RPMI7951 (cell line): ENCODE measurements around the gene CCDC185. TPM values are rescaled to one million over a fixed set of nuclear protein-coding genes. Genes with fewer than 3 reads are reported as not detected.

Source experiments
- DNase-seq: peaks from one replicate; pipeline ENCODE4 v3.0.0-alpha.2; 2012; ENCODE audit warnings: low read depth
- total RNA-seq: library from RNA; depleted of rRNA; stranded (reverse); fragments of >200 nt; shearing (Covaris generic); gene quantifications from 2 replicates; pipeline ENCODE4 v1.2.3, GENCODE V29; 2014; rRNA removed

CCDC185 gene
- not detected in 2 replicates for total RNA-seq

GRCh38 chr1:223393275-223394214 lies at the start of gene CCDC185:
CCDC185 (plus strand) TSS chr1:223393415; CDS start chr1:223393476, 61 bp downstream.
- DNase-seq = no peak

- DNase-seq = no peak
Measured at GRCh38 chr1:223343692-223344091, 49.5 kb upstream of the CCDC185 start.

GRCh38 chr1:223344491-223344890 lies 48.7 kb upstream of the CCDC185 start:
- no peak for DNase-seq

- DNase-seq = no peak
Measured at GRCh38 chr1:223345720-223346119, 47.5 kb upstream of the CCDC185 start.

GRCh38 chr1:223346311-223346710 lies 46.9 kb upstream of the CCDC185 start:
- DNase-seq = no peak

GRCh38 chr1:223347583-223347982 lies 45.6 kb upstream of the CCDC185 start:
- no peak for DNase-seq

GRCh38 chr1:223348439-223348838 lies 44.8 kb upstream of the CCDC185 start:
- DNase-seq = no peak

GRCh38 chr1:223349241-223349640 lies 44.0 kb upstream of the CCDC185 start:
- no peak for DNase-seq

- no peak for DNase-seq
Measured at GRCh38 chr1:223350361-223350908, 42.8 kb upstream of the CCDC185 start.

GRCh38 chr1:223352944-223353343 lies 40.3 kb upstream of the CCDC185 start:
- DNase-seq = no peak

- DNase-seq = no peak
Measured at GRCh38 chr1:223353939-223354338, 39.3 kb upstream of the CCDC185 start.

- no peak for DNase-seq
Measured at GRCh38 chr1:223355699-223356098, 37.5 kb upstream of the CCDC185 start.

- DNase-seq = no peak
Measured at GRCh38 chr1:223358826-223359225, 34.4 kb upstream of the CCDC185 start.

GRCh38 chr1:223363057-223363855 lies 30.0 kb upstream of the CCDC185 start:
- DNase-seq = peak; percentile 37

- DNase-seq = no peak
Measured at GRCh38 chr1:223363856-223364684, 29.1 kb upstream of the CCDC185 start, which contains the start of gene SUSD4. SUSD4 (minus strand) TSS chr1:223364176; CDS start chr1:223363425, 751 bp downstream.

- no peak for DNase-seq
Measured at GRCh38 chr1:223364685-223365382, 28.4 kb upstream of the CCDC185 start.

GRCh38 chr1:223374064-223374610 lies 19.1 kb upstream of the CCDC185 start:
- DNase-seq = no peak

- no peak for DNase-seq
Measured at GRCh38 chr1:223378754-223379153, 14.5 kb upstream of the CCDC185 start.

GRCh38 chr1:223386013-223386412 lies 7.2 kb upstream of the CCDC185 start:
- DNase-seq = no peak

GRCh38 chr1:223390618-223391017 lies 2.6 kb upstream of the CCDC185 start:
- no peak for DNase-seq
